Lower lobe of right lung (tissue), 2 donors: Measurements from ENCODE around the gene AOAH. TPM values are rescaled to one million over a fixed set of nuclear protein-coding genes. Genes with fewer than 3 reads are reported as not detected.

ENCODE experiments used
- ATAC-seq, 2 donors: fragments of 200-7000 bp; cut with Tn5 transposase; one replicate each; pipeline ENCODE4 v1.9.1; 2020 to 2022; ENCODE audit warnings: mild to moderate bottlenecking in 2 of 2, moderate library complexity in 2 of 2
- DNase-seq: peaks from one replicate; pipeline ENCODE4 v3.0.0-alpha.2; 2020
- H3K27ac ChIP-seq: fragments of 200-600 bp; one replicate; pipeline ENCODE4 v1.8.0; 2022
- H3K27me3 ChIP-seq: fragments of 200-600 bp; one replicate; pipeline ENCODE4 v1.8.0; 2022; ENCODE audit warnings: low read depth
- H3K36me3 ChIP-seq: fragments of 200-600 bp; one replicate; pipeline ENCODE4 v1.8.0; 2022; ENCODE audit warnings: mild to moderate bottlenecking
- H3K4me1 ChIP-seq: fragments of 200-600 bp; one replicate; pipeline ENCODE4 v1.8.0; 2022
- H3K4me3 ChIP-seq: fragments of 200-600 bp; one replicate; pipeline ENCODE4 v1.8.0; 2022; ENCODE audit warnings: mild to moderate bottlenecking
- H3K9me3 ChIP-seq: fragments of 200-600 bp; one replicate; pipeline ENCODE4 v1.8.0; 2022
- CTCF ChIP-seq: fragments of 200-600 bp; IDR thresholded peaks from one replicate; pipeline ENCODE4 v1.8.0; 2022; ENCODE audit warnings: antibody characterized with exemption, mild to moderate bottlenecking
- intact Hi-C: fragments of 100-400 bp; cut with DNase I; formaldehyde crosslinking; loops from one replicate; pipeline ENCODE4 v1.11.0; 2022
- total RNA-seq: library from RNA; stranded (reverse); fragmentation: NEBNext Ultra II Directional; extraction: Animal tissue kit (Norgen Biotek cat#: 25700); gene quantifications from one replicate; pipeline ENCODE4 v1.2.1, GENCODE V29; 2021
- donor health status: DM: no; HTN: yes; CAD: no; lungs with severe emphysema.

The AOAH gene
- total RNA-seq, 1 donor from 2014 or later = 29.2 TPM

DNA sequence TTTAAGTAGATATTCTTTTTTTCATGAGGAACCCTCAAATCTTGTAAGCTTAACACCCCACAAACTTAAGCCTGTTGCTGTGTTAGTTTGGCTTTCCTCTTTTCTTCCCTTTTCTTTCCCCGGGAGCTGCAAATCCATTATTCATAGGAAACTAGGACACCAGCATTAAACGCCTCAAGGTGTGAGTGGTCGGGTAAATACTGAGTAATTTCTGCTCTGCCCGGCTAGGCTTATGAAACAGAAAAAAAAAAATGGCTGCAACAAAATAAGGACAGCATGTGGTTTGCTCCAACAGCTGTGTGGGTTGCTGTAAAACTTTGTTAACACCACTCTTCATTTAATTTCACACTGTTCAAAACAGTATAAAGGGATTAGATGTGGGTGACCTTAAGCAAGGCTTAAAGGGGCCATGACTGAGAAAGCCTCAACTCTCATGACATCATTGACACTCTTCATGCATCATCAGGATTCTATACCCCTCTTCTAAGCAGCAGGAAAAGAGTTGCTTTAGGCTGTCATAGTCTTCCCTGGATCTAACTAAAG, 104.1 kb downstream of the AOAH start:
- no peak for TF ChIP-seq CTCF
- no peak overlapping the region for H3K4me3 ChIP-seq
- ATAC-seq = no peak

DNA sequence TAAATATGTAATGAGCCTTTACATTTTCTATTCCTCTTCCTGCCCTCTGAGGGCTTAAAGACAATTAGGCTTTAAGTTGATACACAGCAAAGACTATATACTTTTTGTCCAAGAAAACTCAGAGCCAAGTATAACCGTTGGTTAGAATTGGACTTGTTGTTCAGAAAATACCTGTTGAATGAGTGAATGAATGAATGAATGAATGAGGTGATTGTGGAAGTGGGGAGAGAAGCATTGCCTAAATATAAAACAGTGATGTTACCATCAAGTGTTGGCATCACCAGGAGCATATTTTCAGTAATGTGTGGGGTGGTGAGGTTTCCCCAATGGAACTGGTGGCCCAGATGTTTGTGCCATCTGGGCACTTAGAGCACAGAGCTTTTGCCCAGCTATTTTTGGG, 106.9 kb downstream of the AOAH start:
- Histone ChIP-seq H3K27ac (no peak overlapping the region), H3K4me3 (no peak overlapping the region), H3K4me1 (peaks cover 7% of the 10 kb centered on the region), H3K9me3 (no peaks in the 10 kb centered on the region), H3K36me3 (no peaks in the 10 kb centered on the region), H3K27me3 (no peaks in the 10 kb centered on the region)
- DNase-seq = no peak
- intact Hi-C loops = no loop called here
- TF ChIP-seq CTCF = no peak
- no peak for ATAC-seq

More for the DNA sequence above, 104.1 kb downstream of the AOAH start:
- intact Hi-C loops = no loop called here
- H3K36me3 ChIP-seq = no peaks in the 10 kb centered on the region
- no peak for DNase-seq
- no peaks in the 10 kb centered on the region for H3K9me3 ChIP-seq
- H3K27ac ChIP-seq = no peak overlapping the region
- no peaks in the 10 kb centered on the region for H3K27me3 ChIP-seq
- no peaks in the 10 kb centered on the region for H3K4me1 ChIP-seq

DNA sequence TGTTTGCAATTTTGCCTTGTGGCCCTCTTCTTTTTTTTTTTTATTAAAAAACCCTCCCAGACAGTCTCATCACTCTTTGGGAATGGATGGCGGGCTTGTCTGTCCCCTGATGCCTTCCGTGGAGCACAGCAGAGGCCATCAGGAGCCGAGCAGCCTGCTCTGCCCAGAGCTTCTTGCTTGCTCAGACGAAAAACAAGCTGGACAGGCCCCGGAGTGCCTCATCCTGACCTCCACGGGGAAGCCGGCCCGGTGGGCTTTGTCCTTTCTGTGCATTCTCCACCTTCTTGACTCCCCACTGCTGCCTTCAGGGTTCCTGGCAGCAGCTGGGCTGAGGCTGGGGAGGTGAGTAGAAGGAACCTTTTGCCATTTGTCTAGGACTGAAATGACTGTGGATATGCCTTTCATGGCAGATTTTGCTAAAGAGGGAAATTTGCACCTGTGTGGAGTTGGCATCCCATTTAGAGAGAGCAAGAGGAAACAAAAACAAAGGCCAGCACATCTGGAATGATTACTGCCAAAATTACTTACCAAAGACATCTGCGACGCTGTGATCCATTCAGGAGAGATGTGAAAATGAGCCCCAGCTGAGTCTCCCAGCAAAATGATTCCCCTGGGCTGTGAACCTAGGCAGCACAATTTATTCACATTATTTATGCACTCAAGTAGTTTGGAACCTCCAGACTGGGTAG, 108.3 kb downstream of the AOAH start:
- ATAC-seq (no peak), DNase-seq (no peak)
- no peaks in the 10 kb centered on the region for H3K36me3 ChIP-seq
- peaks cover 7% of the 10 kb centered on the region for H3K4me1 ChIP-seq
- H3K27me3 ChIP-seq = no peaks in the 10 kb centered on the region
- no peak overlapping the region for H3K27ac ChIP-seq
- TF ChIP-seq CTCF = no peak
- intact Hi-C loops = no loop called here
- no peaks in the 10 kb centered on the region for H3K9me3 ChIP-seq
- H3K4me3 ChIP-seq = no peak overlapping the region

GRCh38 chr7:36614959-36615358, 109.3 kb downstream of the AOAH start:
- Histone ChIP-seq H3K4me1 (peaks cover 7% of the 10 kb centered on the region), H3K27me3 (no peaks in the 10 kb centered on the region), H3K9me3 (no peaks in the 10 kb centered on the region), H3K4me3 (no peak overlapping the region), H3K27ac (no peak overlapping the region), H3K36me3 (no peaks in the 10 kb centered on the region)
- no peak for TF ChIP-seq CTCF
- DNase-seq (no peak), ATAC-seq (no peak)
- intact Hi-C loops = no loop called here

GRCh38 chr7:36613031-36613614, 111.2 kb downstream of the AOAH start:
- H3K36me3 ChIP-seq = no peaks in the 10 kb centered on the region
- no peak for TF ChIP-seq CTCF
- H3K4me3 ChIP-seq = no peak overlapping the region
- H3K4me1 ChIP-seq = peaks cover 7% of the 10 kb centered on the region
- no peaks in the 10 kb centered on the region for H3K9me3 ChIP-seq
- intact Hi-C loops = no loop called here
- ATAC-seq (no peak), DNase-seq (no peak)
- H3K27ac ChIP-seq = no peak overlapping the region
- H3K27me3 ChIP-seq = no peaks in the 10 kb centered on the region
